GM18858 (cell line): ENCODE results near the gene SCGB1D2.

Experiments used
- ATAC-seq: cut with Tn5 transposase; IDR thresholded peaks from one replicate; pipeline ENCODE4 v1.9.1; 2021; ENCODE audit not compliant: unreplicated experiment

The SCGB1D2 gene

DNA sequence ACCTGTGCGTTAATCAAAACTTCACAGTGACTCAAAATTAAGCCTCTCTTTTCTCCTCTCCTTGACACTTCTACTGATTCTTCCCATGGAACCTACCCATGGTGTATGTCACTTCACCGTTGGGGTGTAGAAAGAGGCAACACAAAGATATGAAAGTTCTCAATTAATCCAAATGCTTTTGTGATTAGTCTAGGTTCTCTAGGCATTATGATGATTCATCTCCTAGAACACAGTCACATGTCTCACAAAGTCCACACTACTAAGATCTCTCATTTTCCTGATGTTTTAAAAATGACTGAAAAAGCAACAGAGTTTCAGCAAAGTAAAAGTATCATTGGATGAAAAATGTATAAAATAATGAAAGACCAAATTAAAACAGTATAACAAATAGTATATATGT, 14.2 kb downstream of the SCGB1D2 start:
- no peak for ATAC-seq

DNA sequence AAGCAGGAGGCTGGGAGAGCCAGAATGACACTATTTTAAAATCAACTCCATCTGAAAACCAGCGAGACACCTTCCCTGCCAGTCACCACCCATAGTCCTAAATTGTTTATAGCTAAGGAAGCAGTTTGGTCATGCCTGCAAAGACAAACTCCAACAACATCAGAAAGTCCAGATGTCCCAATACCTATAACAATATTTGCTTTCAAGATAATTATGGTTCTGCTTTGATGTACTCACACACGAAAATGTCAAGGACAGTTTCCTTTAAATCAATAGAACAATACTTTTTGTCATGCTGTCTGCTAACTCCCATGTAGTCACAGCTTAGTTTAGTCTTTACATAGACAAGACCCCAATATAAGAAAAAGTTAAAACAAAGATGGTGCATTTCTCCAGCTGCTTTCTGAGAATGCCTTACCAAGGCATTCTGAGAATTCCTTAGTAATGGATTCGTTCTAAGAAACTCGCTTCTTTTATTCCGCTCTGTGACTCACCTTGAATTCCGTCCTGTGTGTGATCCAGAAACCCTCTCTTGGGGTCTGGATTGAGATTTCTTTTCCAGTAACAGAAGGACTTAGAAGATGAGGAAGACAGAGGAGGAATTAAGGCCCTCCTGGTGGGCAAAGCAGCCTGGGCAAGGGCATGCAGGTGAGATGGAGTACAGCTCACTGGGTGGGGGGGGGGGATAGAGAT, 18.4 kb downstream of the SCGB1D2 start:
- no peak for ATAC-seq

DNA sequence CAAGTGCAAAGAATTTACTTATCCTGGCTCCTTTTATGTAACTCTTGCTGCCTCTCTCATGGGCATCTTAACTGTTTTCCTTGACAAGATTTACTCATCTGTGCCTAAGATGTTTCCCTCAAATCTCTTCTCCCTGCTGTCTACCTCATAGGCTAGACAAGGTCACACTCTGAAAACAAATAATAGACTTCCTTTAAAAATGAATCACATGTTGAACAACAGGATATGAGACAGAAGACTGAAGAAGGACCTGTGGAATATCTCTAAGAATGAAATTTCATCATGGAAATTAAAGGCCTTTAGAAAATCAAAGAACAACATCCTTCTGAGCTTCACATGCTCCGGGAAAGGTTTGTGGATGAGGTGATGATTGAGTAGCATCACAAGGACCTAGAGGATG, 22.0 kb downstream of the SCGB1D2 start:
- ATAC-seq = no peak

DNA sequence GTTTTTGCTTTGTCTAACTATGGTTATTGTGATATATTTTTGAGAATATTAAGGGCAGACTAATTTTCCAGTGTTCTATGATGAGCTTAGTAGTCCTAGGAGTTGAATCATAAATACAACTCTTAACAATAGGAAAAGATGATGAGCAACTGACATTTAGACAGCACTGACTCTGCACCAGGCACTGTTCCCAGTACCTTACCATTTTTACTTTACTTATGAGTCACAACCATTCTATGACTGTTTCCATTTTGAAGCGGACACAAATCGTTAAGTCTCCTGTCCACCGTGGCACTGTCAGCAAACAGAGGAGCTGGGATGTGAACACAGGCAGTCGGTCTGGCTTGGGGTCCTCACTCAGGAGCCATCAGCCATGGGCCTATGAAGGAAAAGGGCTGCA, 24.5 kb downstream of the SCGB1D2 start:
- ATAC-seq = no peak

DNA sequence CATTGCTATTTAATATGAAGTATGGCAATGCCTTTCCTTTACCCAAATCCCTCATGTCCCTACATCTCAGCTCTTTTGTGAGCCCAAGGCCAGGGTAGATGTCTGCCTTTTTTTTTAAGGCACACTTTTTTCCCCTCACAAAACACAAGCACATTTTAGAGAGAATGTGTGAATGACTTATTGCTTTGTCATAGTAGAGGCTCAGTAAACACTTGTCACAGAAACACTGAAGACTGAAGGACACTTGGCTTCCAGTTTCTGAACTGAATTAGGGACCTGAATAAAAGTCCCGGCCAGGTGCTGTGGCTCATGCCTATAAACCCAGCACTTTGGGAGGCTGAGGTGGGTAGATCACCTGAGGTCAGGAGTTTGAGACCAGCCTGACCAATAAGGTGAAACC, 25.0 kb downstream of the SCGB1D2 start:
- no peak for ATAC-seq

DNA sequence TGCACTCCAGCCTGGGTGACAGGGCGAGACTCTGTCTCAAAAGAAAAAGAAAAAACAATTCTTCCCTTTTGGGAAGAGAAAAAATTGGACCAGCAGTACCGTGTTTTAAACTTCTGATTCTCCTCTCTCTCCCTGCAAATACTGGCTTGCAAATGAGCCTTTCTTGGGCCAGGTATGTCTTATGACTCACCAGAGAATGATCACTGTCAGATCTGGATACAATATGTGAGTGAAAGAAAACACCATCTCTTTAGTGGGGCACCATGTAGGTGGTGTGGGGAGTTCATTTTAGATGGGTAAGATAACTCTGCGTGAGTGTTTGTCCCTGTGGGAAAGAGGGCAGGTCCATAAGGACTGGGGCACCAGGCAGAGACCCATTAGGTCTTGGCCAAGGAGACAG, 25.5 kb downstream of the SCGB1D2 start:
- no peak for ATAC-seq

DNA sequence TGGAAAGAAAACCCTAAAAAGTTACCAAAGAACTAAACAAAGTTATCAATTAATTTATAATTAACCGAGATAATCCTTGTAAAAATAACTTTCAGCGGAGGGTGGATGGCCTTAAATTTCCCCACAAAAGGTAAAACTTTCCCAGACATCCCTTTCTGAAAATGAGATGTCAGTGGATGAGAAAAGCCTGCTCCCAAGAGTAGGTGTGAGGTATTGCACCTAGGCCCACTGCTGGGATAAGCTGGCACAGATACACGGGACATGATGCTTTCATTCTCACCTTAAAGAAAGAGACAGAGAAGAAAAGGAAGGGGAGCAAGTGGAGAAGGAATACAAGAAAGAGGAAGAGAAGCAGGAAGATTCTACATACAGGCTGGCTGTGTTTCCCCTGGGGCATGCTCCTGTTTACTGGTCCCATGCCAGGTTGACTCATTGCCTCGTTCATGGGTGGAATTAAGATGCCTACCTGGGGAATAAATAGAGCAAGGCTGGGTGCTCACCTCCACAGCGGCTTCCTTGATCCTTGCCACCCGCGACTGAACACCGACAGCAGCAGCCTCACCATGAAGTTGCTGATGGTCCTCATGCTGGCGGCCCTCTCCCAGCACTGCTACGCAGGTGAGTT, 27.7 kb downstream of the SCGB1D2 start, which contains the start of gene SCGB2A2:
Gene SCGB2A2 (plus strand): TSS at position 505 of the 625 bp plus-strand sequence. CDS start 59 bp downstream, at position 564.
- ATAC-seq = no peak

DNA sequence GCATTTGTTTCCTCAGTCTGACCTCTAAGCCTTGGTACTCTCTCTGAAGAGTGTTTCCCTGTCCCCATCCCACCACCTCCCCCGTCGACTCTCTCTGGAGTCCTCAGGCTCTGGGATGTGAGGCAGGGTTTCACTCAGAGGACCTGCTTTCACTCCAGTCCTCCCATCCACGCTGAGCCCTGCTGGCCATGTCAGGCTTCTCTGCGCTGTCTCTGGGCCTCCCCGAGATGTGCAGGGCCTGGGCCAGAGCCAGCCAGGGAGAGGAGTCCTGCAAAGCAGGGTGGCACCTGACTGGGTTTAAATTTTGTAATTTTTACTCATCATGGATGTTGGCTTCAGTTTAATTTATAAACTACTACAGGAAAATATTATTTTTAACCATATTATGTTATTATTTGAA, 31.2 kb downstream of the SCGB1D2 start:
- ATAC-seq = no peak

DNA sequence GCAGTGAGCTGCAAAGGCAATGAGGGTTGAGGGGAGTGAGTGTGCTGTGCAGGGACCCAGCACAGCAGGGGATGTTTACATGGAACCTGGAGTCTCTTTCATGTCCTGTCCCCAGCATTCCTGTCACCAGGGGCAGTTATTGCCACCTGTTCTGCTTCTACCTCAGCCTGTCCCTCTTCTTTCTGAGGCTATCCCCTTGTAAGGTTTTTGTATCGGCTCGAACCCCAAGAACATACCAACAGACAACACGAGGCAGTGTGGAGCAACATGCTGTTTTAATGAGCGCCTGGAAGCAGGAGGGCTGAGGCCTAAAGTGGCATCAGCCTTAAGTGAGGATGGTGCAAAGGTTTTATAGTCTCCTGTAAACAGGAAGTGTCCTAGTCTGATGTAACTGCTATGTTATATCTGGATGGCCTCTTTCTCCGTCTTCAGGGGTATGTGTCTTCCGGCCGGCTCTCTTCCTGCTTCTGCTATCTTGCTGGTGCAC, 31.8 kb downstream of the SCGB1D2 start:
- no peak for ATAC-seq

DNA sequence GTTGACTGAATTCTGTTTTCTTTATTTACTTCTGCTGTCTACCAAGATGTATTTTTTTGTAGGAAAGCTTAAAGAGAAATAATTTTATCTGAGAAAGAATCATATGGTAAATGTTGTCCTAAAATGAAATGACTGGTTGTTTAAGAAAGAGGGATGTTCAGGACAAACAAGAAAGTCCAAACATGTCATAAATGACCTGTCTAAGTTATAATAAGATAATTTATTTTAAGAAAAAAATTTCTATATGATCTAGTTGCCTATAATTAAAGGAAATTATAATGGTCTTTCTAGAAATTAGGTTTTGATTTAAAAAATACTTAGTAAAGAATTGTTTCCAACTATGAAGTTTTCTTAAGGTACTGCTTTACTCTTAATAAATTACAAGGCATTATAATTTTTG, 38.4 kb downstream of the SCGB1D2 start:
- ATAC-seq = no peak
